HepG2 (cell line): Measurements from ENCODE around the gene POMT2.

ENCODE experiments used
- NR2C2 ChIP-seq: sonication (generic); formaldehyde crosslinking; IDR thresholded peaks from 2 replicates; pipeline ENCODE4 v1.4.0; 2020; ENCODE audit warnings: missing genetic modification reagents, mild to moderate bottlenecking, moderate library complexity, borderline replicate concordance
- SIN3A ChIP-seq: IDR thresholded peaks from 2 replicates; pipeline ENCODE4 v1.6.1; 2011; ENCODE audit warnings: low read depth, mild to moderate bottlenecking, control low read depth, low read length, borderline replicate concordance

GRCh38 chr14:77260199-77260598 is 60.5 kb downstream of the POMT2 start:
- TF ChIP-seq SIN3A = no peak
- no peak for TF ChIP-seq NR2C2 (CRISPR knock-in tag)
